8988T (cell line): ENCODE results near the gene VEZT.
"Not testable (repeated sequence)": the region's sequence is repeated elsewhere in the genome, so short reads cannot be mapped to it uniquely, and the experiment has no call there.

Experiments used
- DNase-seq: peaks from one replicate; pipeline ENCODE4 v3.0.0; 2011

The VEZT gene

DNA sequence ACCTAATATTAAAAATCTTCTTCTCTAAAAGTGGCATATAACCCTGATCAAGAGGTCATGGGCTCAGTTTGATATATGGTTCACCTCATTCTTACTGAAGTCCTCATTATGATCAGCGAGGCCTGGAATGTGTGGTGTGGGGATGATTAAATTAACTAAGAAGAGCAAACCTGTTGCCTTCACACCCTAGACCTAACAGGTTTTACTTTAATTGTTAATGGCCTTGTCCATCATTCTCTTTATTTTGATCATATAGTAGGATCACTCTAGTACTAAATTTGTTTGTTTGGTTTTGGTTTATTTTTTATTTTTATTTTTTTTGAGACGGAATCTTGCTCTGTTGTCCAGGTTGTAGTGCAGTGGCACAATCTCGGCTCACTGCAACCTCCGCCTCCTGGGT is 43.5 kb downstream of the VEZT start:
- no peak for DNase-seq

DNA sequence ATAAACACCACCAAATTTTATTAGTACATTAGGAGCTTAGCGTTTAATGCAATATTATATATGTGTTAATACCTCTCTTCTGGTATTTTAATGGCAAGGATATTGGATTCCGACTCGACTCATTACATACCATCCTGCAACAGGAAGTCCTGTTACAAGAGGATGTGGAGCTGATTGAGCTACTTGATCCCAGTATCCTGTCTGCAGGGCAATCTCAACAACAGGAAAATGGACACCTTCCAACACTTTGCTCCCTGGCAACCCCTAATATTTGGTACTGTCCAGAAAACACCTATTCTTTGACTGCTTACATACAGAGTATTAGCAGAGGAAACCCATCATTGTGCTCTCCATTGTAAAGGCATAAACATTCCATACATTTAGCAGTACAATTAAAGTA is 45.2 kb downstream of the VEZT start:
- no peak for DNase-seq

DNA sequence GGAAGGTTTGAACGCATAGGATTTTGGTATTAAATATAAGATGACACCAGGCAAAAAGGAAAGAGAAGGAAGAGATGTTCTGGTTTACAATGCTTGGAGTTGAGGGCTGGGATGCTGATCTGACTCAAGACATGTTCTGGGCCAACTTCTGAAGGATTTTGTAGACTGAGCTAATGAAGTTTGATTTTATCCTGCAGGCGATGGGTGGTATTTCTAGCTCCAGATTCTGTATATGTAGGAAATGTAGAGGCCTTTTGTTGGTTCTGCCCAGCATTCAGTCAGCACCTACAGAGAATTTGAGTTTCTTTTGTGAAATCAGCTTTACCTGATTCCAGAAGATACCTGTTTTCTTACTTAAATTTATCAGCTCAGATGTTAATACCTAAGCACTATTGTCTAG is 48.2 kb downstream of the VEZT start:
- DNase-seq, result no peak

DNA sequence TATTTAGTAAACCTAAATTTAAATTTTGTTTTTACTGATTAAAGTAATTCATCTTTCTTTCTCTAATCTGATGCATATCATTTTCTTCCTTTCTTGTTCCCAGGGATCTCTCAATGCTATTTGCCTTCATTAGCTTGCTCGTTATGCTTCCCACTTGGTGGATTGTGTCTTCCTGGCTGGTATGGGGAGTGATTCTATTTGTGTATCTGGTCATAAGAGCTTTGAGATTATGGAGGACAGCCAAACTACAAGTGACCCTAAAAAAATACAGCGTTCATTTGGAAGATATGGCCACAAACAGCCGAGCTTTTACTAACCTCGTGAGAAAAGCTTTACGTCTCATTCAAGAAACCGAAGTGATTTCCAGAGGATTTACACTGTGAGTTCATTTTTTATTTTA is 48.6 kb downstream of the VEZT start:
- DNase-seq, result no peak

DNA sequence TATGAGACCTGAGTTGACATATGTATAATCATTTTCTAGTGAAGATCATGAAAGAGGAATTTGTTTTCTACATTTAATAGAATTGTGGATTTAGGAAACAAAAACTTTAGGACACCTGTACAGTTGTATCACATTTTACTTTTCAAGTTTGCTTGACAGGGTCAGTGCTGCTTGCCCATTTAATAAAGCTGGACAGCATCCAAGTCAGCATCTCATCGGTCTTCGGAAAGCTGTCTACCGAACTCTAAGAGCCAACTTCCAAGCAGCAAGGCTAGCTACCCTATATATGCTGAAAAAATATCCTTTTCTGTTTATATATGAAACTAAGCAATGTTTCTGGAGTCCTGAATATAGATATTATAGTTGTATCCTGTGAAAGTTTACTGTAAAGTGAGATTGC is 52.3 kb downstream of the VEZT start:
- DNase-seq, result no peak

DNA sequence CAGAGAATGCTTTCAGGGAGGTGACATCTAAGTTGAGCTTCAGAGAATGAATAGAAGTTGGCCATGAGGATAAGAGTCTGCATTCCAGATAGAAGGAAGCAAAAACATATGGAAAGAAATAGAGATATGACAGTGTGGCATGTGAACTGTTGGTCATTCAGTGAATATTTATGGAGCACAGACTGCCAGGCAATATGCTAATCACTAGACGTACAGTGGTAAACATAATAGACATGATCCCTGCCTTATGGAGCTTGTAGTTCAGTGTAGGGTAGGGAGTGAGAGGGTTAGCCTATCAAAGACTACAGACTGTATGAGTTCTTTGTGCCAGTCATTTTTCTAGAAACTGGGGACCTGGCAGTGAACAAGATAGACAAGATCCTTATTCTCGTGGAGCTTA is 53.9 kb downstream of the VEZT start:
- DNase-seq, result no peak

DNA sequence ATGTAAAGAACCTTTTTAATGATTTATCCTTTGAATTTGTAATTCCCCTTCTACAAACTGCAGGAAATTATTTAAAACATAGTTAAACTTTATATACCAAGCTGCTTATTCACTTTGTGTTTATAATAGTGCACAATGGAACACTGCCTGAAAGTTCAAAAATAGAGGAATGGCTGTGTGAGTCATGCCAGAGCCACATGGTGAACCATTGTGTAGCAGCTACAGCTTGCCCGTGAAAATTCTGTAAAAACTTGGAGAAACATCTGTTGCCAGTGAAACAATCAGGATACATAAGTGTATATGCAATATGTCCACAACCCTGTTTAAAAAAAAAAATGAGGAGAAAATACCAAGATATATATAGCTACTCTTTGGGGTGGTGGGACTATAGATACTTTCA is 59.5 kb downstream of the VEZT start:
- no peak for DNase-seq

DNA sequence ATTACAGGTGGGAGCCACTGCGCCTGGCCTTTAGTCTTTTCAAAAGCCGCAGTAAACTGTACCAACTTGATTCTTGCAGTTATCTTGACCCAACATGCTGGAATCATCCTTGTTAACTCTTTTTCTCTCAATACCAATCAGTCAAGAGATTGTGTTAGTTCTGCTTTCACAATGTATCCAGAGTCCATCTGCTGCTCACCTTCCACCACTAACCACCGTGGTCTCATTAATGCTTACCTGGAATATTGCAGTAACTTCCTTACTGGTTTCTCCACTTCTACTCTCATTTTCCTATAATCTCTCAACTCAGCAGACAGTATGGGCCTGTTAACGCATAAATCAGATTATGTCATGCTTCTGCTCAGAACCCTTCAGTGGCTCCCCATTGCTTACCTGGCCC is 62.2 kb downstream of the VEZT start:
- DNase-seq, result no peak

DNA sequence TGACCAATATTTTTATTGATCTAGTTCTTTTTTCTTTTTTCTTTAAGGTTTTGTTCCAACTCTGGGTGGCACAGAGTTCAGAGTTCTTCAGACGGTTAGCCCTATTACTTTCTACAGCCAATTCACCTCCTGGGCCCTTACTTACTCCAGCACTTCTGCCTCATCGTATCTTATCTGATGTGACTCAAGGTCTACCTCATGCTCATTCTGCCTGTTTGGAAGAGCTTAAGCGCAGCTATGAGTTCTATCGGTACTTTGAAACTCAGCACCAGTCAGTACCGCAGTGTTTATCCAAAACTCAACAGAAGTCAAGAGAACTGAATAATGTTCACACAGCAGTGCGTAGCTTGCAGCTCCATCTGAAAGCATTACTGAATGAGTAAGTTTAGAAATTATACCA is 64.7 kb downstream of the VEZT start:
- no peak for DNase-seq

DNA sequence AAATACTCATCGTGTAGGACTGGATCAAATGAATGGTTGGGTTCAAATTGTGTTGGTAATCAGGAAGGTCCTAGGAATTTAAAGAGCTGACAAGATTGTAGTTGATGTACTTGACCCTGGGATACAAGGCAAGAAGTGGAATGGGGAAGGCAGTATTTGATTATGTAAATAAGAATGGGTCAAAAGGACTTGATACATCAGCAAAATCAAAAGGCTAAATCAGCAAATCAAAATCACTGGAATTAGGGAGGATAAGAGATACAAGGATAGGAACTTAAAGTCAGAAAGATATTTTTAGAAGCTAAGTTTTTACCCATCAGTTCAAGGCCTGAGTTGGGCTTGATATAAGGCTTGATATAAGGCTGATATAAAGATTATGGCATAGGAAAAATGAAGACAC is 65.8 kb downstream of the VEZT start:
- DNase-seq, result no peak

DNA sequence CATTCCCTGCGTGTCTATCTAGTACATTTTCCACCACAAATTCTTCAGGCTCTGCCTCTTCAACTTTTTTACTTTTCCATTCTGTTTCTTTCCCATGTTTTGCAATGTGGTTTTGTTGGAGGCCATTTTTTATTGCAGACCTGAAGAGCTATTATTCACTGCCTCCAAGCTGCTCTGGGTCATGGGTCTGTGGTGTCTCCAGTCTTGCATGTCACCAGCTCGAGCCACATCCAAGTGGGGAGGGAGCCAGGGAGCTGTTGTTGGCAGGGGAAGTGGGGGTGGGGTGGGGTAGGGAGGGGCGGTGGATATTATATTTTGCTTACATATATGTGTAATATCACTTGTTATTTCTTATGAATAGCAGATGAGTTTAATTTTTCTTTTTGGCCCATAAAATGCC is 69.1 kb downstream of the VEZT start:
- DNase-seq, result no peak

DNA sequence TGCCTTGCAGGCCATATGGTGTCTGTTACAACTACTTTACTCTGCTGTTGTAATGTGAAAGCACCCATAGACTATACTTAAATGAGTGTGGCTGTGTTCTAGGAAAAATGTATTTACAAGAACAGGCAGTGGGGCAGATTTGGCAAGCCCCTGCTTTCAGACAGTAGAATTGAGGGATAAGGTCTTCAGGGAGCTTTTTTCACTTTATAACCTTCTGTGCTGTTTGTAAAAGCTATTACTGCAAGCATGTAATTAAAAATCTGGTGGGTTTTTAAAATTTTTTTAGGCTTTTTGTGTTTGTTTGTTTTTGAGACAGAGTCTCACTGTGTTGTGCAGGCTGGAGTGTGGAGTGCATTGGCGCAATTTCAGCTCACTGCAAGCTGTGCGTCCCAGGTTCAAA is 73.9 kb downstream of the VEZT start:
- DNase-seq, result no peak

DNA sequence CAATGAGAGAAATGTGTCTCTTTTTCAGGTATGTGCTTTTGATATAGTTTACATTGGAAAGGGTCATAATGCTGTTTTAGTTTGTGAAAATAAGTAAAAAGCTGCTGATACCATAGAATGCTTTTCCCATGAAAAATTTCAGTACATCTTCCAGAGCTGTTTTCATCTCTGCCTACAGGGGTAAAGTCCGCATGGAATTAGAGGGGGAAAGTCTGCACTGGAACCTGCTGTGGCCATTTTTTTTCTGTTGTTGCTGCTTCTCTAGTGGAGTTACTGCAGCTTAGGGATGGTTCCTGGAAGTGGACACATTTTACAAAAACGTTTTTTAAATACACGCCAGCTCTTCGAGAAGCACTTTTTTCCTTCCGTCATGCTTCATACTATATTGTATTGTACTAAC is 81.3 kb downstream of the VEZT start:
- no peak for DNase-seq

DNA sequence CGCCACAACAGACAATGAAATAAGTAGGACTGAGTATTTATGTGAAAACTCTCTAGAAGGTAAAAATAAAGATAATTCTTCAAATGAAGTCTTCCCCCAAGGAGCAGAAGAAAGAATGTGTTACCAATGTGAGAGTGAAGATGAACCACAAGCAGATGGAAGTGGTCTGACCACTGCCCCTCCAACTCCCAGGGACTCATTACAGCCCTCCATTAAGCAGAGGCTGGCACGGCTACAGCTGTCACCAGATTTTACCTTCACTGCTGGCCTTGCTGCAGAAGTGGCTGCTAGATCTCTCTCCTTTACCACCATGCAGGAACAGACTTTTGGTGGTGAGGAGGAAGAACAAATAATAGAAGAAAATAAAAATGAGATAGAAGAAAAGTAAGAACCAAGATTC is 82.7 kb downstream of the VEZT start:
- no peak for DNase-seq

DNA sequence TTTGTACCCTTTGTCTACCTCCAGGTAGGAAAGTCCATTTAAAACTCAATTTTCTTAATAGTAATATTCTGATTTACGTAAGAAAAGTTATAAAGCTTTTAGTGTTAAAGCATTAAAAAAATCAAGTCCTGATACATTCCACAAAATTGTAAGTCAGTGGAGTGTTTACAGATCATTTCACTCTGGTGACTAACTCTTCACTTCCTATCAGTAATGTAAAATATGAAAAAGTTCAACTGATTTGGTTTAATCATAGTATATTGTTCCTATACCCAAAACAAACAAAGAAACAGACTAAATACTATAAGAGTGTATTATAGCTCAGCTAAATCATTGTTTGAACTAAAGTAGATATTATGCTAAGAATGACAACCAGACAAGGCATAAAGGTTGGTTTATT is 85.9 kb downstream of the VEZT start:
- DNase-seq, result no peak

DNA sequence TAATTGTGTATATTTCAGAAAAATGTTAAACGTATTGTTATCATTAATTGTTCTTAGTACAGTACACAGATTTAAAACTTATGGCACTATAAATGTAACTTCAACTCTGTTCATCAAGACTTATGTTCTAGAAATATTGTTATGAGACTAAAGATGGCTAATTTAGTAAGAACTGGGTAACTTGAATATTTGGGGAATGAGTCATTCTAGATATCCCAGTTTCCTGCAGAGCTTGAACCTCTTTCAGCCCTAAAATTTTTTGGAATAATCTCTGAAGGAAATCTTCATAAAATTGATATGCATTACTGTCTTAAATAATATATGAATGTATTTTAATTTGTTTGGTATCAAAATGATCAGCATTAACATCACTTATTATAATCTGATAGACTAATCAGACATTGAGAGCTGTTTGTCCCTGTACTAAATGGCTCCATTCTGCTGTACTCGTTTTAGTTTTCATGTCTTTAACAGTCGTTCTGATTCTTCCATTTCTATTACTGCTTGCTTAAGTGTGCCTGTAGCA is 87.1 kb downstream of the VEZT start:
- DNase-seq, result no peak

DNA sequence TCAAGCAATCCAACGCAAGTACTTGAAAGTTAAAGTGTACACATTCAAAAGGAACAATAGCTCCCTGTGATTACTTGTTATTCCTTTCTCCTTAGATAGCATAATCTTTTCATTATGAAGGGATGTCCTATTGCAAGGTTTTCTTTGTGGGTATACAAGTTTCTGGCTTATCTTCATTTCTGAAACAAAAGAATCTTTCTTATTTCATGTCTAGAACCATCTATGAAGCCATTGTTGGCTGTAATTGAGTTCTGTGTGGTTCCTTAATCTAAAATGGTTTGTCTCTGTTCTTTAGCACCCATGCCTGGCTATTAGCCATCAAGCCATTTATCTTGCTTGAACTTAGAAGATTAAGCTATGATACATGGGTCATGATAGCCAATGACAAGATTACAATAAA is 95.0 kb downstream of the VEZT start:
- no peak for DNase-seq

DNA sequence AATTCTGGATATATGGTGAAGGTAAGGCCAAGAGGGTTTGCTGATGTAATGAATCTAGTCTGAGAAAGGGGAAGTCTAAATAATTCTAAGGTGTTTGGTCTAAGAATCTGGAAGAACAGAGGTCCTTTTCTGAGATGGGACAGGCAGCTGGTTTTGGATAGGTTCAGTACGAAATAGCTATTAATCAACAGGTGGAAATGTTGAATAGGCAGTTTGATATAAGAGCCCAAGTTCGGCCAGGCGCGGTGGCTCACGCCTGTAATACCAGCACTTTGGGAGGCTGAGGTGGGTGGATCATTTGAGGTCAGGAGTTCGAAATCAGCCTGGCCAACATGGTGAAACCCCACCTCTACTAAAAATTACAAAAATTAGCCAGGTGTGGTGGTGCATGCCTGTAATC is 97.1 kb downstream of the VEZT start:
- DNase-seq, result not testable (repeated sequence)

DNA sequence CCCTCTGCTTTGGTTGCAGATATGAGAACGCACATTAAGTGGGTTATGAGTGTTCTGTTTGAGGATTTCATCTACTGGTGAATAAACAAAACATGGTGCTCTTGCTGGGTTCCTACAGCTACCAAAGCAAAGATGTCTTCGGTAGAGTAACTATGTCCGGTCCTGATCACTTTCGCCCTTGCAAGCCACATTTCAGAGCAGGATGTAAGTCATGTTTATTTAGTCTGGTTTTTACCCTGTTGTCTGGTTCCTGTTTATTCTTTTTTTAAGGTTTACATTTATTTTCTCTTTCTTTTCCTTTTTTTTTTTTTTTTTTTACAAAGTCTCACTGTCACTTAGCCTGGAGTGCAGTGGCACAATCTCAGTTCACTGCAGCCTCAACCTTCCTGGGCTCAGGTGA is 99.2 kb downstream of the VEZT start:
- no peak for DNase-seq

DNA sequence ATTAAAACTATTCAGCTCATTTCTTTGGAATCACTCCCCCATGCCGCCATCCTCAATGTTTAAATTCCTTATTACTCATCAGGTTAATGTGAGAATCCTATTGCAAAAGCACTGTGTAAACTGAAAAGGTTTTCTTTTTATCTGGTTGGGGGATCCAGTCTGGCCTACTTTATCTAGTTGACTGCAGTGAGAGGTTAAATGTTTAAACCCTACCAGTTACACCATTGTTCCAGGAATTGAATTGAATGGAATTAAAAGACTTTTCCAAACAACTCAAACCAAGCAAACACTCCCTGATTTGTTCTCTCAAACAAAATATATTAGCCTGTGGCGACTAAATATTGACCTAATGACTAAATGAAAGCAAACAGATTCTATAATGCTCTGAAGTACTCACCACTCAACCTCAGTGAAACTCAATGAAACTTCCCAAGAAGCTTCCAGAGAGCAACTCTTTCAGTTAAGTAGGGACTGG is 100.5 kb downstream of the VEZT start:
- DNase-seq, result no peak

DNA sequence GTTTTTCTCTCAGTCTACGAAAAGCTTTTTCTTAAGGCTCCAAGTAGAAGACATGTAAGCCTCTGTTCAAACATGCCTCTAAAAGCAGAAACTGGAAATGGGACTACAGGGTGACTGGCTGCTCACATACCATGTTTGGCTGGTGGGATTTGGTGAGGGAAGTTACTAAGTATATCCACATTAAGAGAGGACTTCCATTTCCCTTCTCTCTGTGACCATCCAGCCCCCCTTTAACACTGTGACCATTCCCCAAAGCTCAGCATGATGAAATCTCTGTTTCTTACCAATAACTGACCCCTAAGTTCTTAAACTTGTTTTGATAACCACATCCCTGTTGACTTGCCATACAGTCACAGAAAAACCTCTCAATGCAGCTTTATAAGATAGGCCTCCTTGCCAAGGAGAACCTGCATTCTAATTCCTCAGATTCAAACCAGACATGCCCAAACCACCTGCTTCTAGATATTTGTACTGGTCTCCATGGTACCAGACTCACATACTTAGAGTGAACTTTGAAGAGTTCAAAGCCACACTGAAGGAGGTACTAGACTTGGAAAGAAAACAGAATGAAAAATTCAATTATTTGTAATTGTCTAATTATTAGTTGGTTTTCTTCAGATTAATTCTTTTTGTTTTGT is 102.2 kb downstream of the VEZT start:
- DNase-seq, result no peak

DNA sequence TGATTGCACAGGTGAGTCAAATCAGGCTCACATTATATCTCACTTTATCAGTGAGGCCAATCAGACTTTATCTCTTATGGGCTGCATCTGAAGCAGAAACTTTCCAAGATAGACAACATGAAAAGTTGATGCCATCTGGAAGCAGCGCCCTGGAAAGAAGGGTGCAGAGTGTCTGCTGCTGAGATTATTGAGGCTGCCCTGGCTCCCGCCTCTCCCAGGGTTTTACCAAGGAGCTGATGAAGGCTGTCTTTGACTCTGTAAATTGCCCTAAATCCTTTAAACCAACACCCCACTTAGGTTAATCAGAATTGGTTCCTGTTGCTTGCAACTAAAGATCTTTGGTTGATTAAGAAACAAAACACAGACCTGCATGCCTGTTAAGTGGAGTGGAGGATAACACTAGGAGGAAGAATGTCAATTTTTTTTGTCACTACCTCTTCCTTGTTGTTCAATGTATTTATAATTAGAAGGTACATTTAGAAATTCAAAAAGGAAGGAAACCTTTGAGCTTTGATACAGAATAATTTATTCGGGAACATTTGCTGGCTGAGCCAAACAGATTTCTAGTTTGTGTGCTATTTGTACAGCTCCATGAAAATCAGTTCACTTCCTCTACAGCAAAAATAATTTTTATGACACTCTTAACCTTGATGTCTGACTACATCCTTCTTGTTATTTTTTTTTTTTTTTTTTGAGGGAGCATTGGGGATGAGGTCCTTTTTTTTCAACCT is 104.1 kb downstream of the VEZT start:
- no peak for DNase-seq

DNA sequence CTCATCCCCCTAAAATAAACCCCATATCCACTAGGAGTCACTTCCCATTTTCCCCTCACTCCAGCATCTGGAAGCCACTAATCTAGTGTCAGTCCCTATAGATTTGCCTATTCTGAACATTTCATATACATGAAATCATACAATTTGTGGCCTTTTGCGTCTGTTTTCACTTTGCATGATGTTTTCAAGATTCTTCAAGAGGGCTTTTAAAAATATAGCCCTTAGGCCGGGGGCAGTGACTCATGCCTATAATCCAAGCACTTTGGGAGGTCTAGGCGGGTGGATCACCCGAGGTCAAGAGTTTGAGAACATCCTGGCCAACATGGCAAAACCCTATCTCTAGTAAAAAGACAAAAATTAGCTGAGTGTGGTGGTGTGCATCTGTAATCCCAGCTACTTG is 104.7 kb downstream of the VEZT start:
- no peak for DNase-seq

DNA sequence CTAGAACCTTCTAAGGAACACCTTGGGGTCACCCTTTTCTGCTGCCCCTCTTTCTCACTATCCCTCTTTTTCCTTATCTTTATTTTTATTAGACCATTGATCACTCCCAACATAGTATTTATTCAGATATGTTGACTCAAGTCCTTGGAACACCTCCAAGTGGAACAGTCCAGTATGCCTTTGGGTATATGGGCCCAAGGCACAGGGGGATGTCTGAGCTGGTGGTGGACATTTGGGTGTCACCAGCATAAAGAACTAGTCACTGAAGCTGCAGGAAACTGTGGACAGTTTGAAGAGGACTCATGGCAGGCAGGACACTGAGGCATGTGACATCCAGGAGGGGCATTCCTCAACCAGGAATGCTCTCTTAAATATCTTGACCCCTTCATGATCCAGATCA is 105.6 kb downstream of the VEZT start:
- DNase-seq, result no peak

DNA sequence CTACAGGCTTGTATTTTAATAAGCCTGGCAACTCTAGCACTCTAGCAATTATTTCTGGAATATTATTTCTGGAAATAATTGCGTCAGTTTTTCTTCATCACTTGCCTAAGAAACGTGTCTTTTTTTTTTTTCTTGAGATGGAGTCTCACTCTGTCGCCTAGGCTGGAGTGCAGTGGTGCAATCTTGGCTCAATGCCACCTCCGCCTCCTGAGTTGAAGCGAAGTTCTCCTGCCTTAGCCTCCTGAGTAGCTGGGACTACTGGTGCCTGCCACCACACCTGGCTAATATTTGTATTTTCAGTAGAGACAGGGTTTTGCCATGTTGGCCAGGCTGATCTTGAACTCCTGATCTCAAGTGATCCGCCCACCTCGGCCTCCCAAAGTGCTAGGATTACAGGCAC is 106.6 kb downstream of the VEZT start:
- DNase-seq, result not testable (repeated sequence)
